CD4-positive, alpha-beta T cell (primary cell): ENCODE measurements around the gene RC3H2. TPM values are rescaled to one million over a fixed set of nuclear protein-coding genes. Genes with fewer than 3 reads are reported as not detected.

Experiments
- ATAC-seq: fragments of 200-7000 bp; cut with Tn5 transposase; one replicate; pipeline ENCODE4 v1.10.0; 2022; ENCODE audit warnings: mild to moderate bottlenecking; ENCODE audit not compliant: poor library complexity
- CTCF ChIA-PET: fragments of 350-600 bp; sonication (Branson Sonifier 250); formaldehyde crosslinking; loops from one replicate; lab custom pipeline; 2021; ENCODE audit warnings: antibody characterized with exemption, inconsistent platforms; lab: Charles Lee
- POLR2A ChIA-PET: fragments of 350-600 bp; sonication (Branson Sonifier 250); formaldehyde crosslinking; loops from one replicate; lab custom pipeline; 2021; ENCODE audit warnings: antibody characterized with exemption, inconsistent platforms; lab: Charles Lee
- DNase-seq, 14 experiments: peaks; one replicate each; pipeline ENCODE4 v3.0.0-alpha.2; 2013 to 2020; ENCODE audit warnings: mixed read lengths in 2 of 14
- H3K27ac ChIP-seq, 2 donors: one replicate each; pipeline versions ENCODE4 v1.5.1 to v1.7.0; 2013; ENCODE audit warnings: low read length in 2 of 2, low read depth in 1 of 2, mild to moderate bottlenecking in 1 of 2
- H3K27me3 ChIP-seq, 2 experiments: 1 replicate in 1 of 2; 2 replicates in 1 of 2; pipeline versions ENCODE4 v1.6.1 to v1.7.0; 2013; ENCODE audit warnings: low read length in 2 of 2, control low read depth in 1 of 2, mild to moderate bottlenecking in 1 of 2, moderate library complexity in 1 of 2; ENCODE audit not compliant: insufficient read depth in 2 of 2, control insufficient read depth in 1 of 2
- H3K36me3 ChIP-seq: one replicate; pipeline ENCODE4 v1.6.1; 2013; ENCODE audit warnings: low read length, control low read depth; ENCODE audit not compliant: insufficient read depth
- H3K4me1 ChIP-seq: one replicate; pipeline ENCODE4 v1.6.1; 2013; ENCODE audit warnings: low read length, control low read depth; ENCODE audit not compliant: insufficient read depth
- H3K4me3 ChIP-seq: one replicate; pipeline ENCODE4 v1.5.1; 2013; ENCODE audit warnings: mild to moderate bottlenecking, low read length, moderate library complexity
- H3K9me3 ChIP-seq, 2 experiments: 1 replicate in 1 of 2; 2 replicates in 1 of 2; pipeline versions ENCODE4 v1.6.1 to v1.7.0; 2013; ENCODE audit warnings: low read length in 2 of 2, mild to moderate bottlenecking in 2 of 2, control low read depth in 1 of 2, moderate library complexity in 1 of 2; ENCODE audit not compliant: control insufficient read depth in 1 of 2, insufficient read depth in 1 of 2
- H3K27ac Mint-ChIP-seq: one replicate; pipeline ENCODE4 v1.8.0; 2020; ENCODE audit warnings: mixed read lengths
- H3K27me3 Mint-ChIP-seq: one replicate; pipeline ENCODE4 v1.8.0; 2021; ENCODE audit warnings: mixed read lengths
- H3K36me3 Mint-ChIP-seq: one replicate; pipeline ENCODE4 v1.8.0; 2021; ENCODE audit warnings: low read depth, mixed read lengths
- H3K4me1 Mint-ChIP-seq: one replicate; pipeline ENCODE4 v1.8.0; 2021; ENCODE audit warnings: low read depth, mixed read lengths
- H3K4me3 Mint-ChIP-seq: one replicate; pipeline ENCODE4 v1.8.0; 2020; ENCODE audit warnings: mild to moderate bottlenecking, mixed read lengths
- H3K9me3 Mint-ChIP-seq: one replicate; pipeline ENCODE4 v1.8.0; 2020; ENCODE audit warnings: mixed read lengths
- intact Hi-C, 2 experiments: fragments of 100-400 bp; cut with DNase I in 1 of 2; cut with micrococcal nuclease in 1 of 2; formaldehyde crosslinking; loops; one replicate each; pipeline versions ENCODE4 v1.15.1 to v1.9.0; 2023 to 2025; cut with DNase I, micrococcal nuclease
- total RNA-seq, 174 experiments: library from RNA in 2 of 174; stranded (reverse) in 2 of 174; gene quantifications; one replicate each; pipeline ENCODE4 v1.2.3 and lab custom pipeline; 2021 to 2026
- TF ChIP-seq, protein P1 (sequence below): fragments of 200-600 bp; IDR thresholded peaks from one replicate; pipeline ENCODE4 v1.8.0; 2022; ENCODE audit warnings: antibody characterized with exemption, mild to moderate bottlenecking

The RC3H2 gene
- total RNA-seq, 2 experiments from 2014 or later = 85.2 to 86.8 TPM

DNA sequence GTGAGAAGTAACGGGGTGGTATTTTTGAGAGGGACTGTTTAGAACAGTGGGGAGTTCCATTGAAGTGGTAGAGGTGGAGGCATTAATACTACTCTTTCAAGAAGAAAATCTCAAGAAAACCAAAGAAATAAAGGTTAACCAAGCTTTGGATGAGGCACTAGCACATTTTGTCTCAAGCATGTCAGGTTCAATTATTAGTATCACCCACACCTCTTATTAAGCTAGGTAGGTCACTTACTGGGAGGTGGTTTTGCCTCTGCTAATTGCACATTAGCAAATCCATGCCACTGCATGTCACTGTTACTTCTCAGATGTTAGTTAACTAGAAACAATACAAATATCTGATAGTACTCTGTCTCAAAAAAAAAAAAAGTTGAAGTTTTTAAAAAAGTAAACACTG lies 45.9 kb upstream of the RC3H2 start:
- H3K4me3 Mint-ChIP-seq = no peak overlapping the region
- H3K9me3 ChIP-seq = no peaks in the 10 kb centered on the region
- H3K9me3 Mint-ChIP-seq = no peaks in the 10 kb centered on the region
- peaks cover 9% of the 10 kb centered on the region for H3K36me3 Mint-ChIP-seq
- no peak overlapping the region for H3K4me3 ChIP-seq
- TF ChIP-seq, protein P1, sequence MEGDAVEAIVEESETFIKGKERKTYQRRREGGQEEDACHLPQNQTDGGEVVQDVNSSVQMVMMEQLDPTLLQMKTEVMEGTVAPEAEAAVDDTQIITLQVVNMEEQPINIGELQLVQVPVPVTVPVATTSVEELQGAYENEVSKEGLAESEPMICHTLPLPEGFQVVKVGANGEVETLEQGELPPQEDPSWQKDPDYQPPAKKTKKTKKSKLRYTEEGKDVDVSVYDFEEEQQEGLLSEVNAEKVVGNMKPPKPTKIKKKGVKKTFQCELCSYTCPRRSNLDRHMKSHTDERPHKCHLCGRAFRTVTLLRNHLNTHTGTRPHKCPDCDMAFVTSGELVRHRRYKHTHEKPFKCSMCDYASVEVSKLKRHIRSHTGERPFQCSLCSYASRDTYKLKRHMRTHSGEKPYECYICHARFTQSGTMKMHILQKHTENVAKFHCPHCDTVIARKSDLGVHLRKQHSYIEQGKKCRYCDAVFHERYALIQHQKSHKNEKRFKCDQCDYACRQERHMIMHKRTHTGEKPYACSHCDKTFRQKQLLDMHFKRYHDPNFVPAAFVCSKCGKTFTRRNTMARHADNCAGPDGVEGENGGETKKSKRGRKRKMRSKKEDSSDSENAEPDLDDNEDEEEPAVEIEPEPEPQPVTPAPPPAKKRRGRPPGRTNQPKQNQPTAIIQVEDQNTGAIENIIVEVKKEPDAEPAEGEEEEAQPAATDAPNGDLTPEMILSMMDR = no peak
- H3K27me3 ChIP-seq = no peaks in the 10 kb centered on the region
- ChIA-PET POLR2A (no interaction called here), CTCF (no interaction called here)
- peaks cover 62% of the 10 kb centered on the region for H3K4me1 Mint-ChIP-seq
- no peaks in the 10 kb centered on the region for H3K4me1 ChIP-seq
- H3K27ac Mint-ChIP-seq = no peak overlapping the region
- H3K36me3 ChIP-seq = no peaks in the 10 kb centered on the region
- intact Hi-C loops = no loop called here
- no peaks in the 10 kb centered on the region for H3K27me3 Mint-ChIP-seq
- DNase-seq = no peak
- ATAC-seq = no peak
- no peak overlapping the region for H3K27ac ChIP-seq

DNA sequence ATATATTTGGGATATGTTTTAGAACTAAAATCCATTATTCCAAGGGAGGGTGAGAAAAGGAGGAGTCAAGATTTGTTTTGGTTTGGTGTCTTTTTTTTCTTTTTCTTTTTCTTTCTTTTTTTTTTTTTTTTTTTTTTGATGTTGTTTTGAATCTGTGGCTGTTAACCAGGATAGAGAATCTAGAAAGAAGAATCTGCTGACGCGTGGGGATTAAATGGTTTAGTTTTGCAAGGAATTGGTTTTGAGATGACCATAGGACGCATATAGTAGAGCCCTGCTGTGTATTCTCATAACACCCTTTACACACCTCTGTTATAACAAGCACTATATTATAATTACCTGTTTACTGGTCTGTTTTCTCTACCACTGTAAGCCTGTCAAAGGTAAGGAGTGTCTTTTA lies 45.1 kb upstream of the RC3H2 start:
- TF ChIP-seq, protein P1 = no peak
- ATAC-seq = no peak

DNA sequence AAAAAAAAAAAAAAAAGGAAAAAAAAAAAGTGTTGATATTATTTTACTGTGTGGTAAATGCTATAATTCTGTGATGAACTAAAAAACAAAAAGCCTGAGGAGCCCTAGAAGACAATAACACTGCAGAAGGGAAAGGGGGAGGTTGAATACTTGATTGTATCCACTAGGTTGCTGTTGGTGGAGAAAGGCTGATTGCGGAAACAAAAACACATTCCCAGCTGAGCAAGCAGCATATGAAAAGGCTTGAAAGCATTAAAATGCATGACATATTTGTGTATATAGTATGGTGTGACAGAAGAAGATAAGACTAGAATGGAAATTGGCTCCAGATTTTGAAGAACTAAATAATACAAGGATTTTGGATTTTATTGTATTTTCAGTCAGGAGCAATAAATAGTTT lies 44.5 kb upstream of the RC3H2 start:
- ChIA-PET CTCF (no interaction called here), POLR2A (no interaction called here)
- H3K36me3 ChIP-seq = no peaks in the 10 kb centered on the region
- H3K27ac Mint-ChIP-seq = no peak overlapping the region
- no peaks in the 10 kb centered on the region for H3K4me1 ChIP-seq
- H3K27ac ChIP-seq = no peak overlapping the region
- H3K4me3 ChIP-seq = no peak overlapping the region
- H3K9me3 Mint-ChIP-seq = no peaks in the 10 kb centered on the region
- no peak overlapping the region for H3K4me3 Mint-ChIP-seq
- peaks cover 63% of the 10 kb centered on the region for H3K4me1 Mint-ChIP-seq
- no peak for ATAC-seq
- intact Hi-C loops = loop anchor here in 1 of 2 experiments (5.0 kb wide), 1 partner anchor 38 kb away; no protein-coding TSS in a partner anchor
- H3K27me3 Mint-ChIP-seq = no peaks in the 10 kb centered on the region
- DNase-seq = no peak
- no peaks in the 10 kb centered on the region for H3K27me3 ChIP-seq
- H3K36me3 Mint-ChIP-seq = peaks cover 18% of the 10 kb centered on the region
- TF ChIP-seq, protein P1 = no peak
- no peaks in the 10 kb centered on the region for H3K9me3 ChIP-seq

More for the DNA sequence above, 45.1 kb upstream of the RC3H2 start:
- no peaks in the 10 kb centered on the region for H3K4me1 ChIP-seq
- no peaks in the 10 kb centered on the region for H3K27me3 Mint-ChIP-seq
- H3K36me3 ChIP-seq = no peaks in the 10 kb centered on the region
- no peaks in the 10 kb centered on the region for H3K9me3 Mint-ChIP-seq
- no peaks in the 10 kb centered on the region for H3K9me3 ChIP-seq
- no peaks in the 10 kb centered on the region for H3K27me3 ChIP-seq
- intact Hi-C loops = no loop called here
- CTCF ChIA-PET = no interaction called here
- H3K4me3 ChIP-seq = no peak overlapping the region
- H3K36me3 Mint-ChIP-seq = peaks cover 15% of the 10 kb centered on the region
- no peak overlapping the region for H3K27ac Mint-ChIP-seq
- H3K27ac ChIP-seq = no peak overlapping the region
- no peak overlapping the region for H3K4me3 Mint-ChIP-seq
- POLR2A ChIA-PET = no interaction called here
- H3K4me1 Mint-ChIP-seq = peaks cover 65% of the 10 kb centered on the region
- no peak for DNase-seq
